Transverse colon (tissue), 4 donors: ENCODE results near the gene FAM131C. TPM values are rescaled to one million over a fixed set of nuclear protein-coding genes. Genes with fewer than 3 reads are reported as not detected.

Source experiments
- DNase-seq: peaks from one replicate; pipeline ENCODE4 v3.0.0-alpha.2; 2019
- H3K27ac ChIP-seq, 4 donors: fragments of 200-600 bp; sonication (generic); 2 replicates each; pipeline ENCODE4 v1.5.1; 2016 to 2018; ENCODE audit warnings: inconsistent platforms in 4 of 4
- H3K27me3 ChIP-seq: fragments of 200-600 bp; sonication (generic); 2 replicates; pipeline ENCODE4 v1.5.1; 2017; ENCODE audit warnings: inconsistent platforms
- H3K36me3 ChIP-seq, 4 donors: fragments of 200-600 bp; sonication (generic); 2 replicates each; pipeline ENCODE4 v1.5.1; 2017 to 2019; ENCODE audit warnings: inconsistent platforms in 4 of 4
- H3K4me1 ChIP-seq, 4 donors: fragments of 200-600 bp; sonication (generic); 2 replicates each; pipeline ENCODE4 v1.5.1; 2017 to 2020; ENCODE audit warnings: inconsistent platforms in 4 of 4
- H3K4me3 ChIP-seq, 4 donors: fragments of 200-600 bp; sonication (generic); 1 replicate in 1 of 4; 2 replicates in 3 of 4; pipeline versions ENCODE4 v1.5.1 to v1.6.1; 2017 to 2019; ENCODE audit warnings: inconsistent platforms in 4 of 4
- H3K9me3 ChIP-seq, 2 donors: fragments of 200-600 bp; sonication (generic); 2 replicates each; pipeline ENCODE4 v1.5.1; 2017 to 2019; ENCODE audit warnings: inconsistent platforms in 2 of 2
- EP300 ChIP-seq: sonication (generic); formaldehyde crosslinking; IDR thresholded peaks from one replicate; pipeline ENCODE4 v1.6.1; 2017; ENCODE audit warnings: antibody characterized with exemption, low read depth
- POLR2A ChIP-seq: fragments of 450-650 bp; IDR thresholded peaks from one replicate; pipeline ENCODE4 v1.6.1; 2016; ENCODE audit warnings: antibody characterized with exemption, mild to moderate bottlenecking, moderate library complexity
- POLR2AphosphoS5 ChIP-seq, 3 donors: sonication (generic); formaldehyde crosslinking; IDR thresholded peaks; one replicate each; pipeline ENCODE4 v1.6.1; 2016; ENCODE audit warnings: antibody characterized with exemption in 3 of 3
- WGBS, 2 donors: methylation state at CpG; one replicate each; pipeline ENCODE4 v1.1.5; 2018; ENCODE audit warnings: low coverage in 1 of 2; 5-methylcytosine and 5-hydroxymethylcytosine counted together
- in situ Hi-C, 4 donors: fragments of 200-750 bp; cut with MboI; loops; one replicate each; pipeline versions ENCODE4 v1.15.0 to v1.15.1; 2017; ENCODE audit warnings: low sequenced_read_pairs in 3 of 4, low pct_ligation_motif_present in 1 of 4, low pct_unique_long_range_greater_than_20kb in 1 of 4
- intact Hi-C: fragments of 100-400 bp; cut with DNase I; formaldehyde crosslinking; loops from one replicate; pipeline ENCODE4 v1.15.1; 2023; ENCODE audit warnings: low total_unique reads
- total RNA-seq, 4 donors: library from RNA; depleted of rRNA; stranded (reverse); fragments of >200 nt; gene quantifications; one replicate each; pipeline ENCODE4 v1.1.0, GENCODE V29; 2016
- TF ChIP-seq, protein P1 (sequence below), 5 experiments: fragments of 200-600 bp in 3 of 5; fragments of 450-650 bp in 2 of 5; sonication (generic) in 3 of 5; IDR thresholded peaks; 1 replicate in 2 of 5; 2 replicates in 3 of 5; pipeline ENCODE4 v1.5.1; 2016 to 2017; ENCODE audit warnings: antibody characterized with exemption in 5 of 5, inconsistent platforms in 3 of 5, mild to moderate bottlenecking in 2 of 5, moderate library complexity in 1 of 5

Gene FAM131C
- total RNA-seq, 4 donors from 2014 or later, result 1.2 TPM; not detected in 3

DNA sequence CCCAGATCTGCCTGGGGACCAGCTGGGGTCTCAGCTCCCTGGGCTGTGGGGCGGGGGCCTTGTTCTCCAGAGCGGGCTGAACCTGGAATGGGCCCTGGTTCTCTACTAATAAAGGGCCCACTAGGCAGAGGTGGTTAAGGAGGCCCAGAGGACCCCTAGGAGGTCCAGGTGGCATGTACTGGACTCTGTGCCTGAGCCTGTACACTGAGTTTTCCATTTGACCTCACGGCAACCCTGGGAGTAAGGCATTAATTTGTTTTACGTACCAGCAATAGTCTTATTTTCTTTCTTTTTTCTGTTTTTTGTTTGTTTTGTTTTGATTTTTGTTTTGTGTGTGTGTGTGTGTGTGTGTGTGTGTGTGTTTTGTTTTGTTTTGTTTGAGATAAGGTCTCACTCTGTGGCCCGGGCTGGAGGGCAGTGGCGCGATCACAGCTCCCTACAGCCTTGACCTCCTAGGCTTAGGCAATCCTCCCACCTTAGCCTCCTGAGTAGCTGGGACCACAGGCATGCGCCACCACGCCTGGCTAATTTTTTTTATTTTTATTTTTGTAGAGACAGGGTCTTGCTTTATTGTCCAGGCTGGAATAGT lies 19.6 kb upstream of the FAM131C start:
- Histone ChIP-seq H3K36me3 (no peaks in the 10 kb centered on the region), H3K4me3 (no peak overlapping the region), H3K9me3 (no peaks in the 10 kb centered on the region), H3K27me3 (peaks cover 5% of the 10 kb centered on the region), H3K27ac (no peak overlapping the region), H3K4me1 (no peaks in the 10 kb centered on the region)
- no peak for DNase-seq
- WGBS, 2 donors, result 88 to 93% methylated on average over 3 to 9 of the region's 9 CpGs
- intact Hi-C loops, result no loop called here
- in situ Hi-C loops, result loop anchor here in 1 of 4 donors (25.0 kb wide), 1 partner anchor 269 kb away; the partner anchor contains the start of genes FBXO42 and SZRD1
- TF ChIP-seq EP300, result no peak
- TF ChIP-seq, protein P1, sequence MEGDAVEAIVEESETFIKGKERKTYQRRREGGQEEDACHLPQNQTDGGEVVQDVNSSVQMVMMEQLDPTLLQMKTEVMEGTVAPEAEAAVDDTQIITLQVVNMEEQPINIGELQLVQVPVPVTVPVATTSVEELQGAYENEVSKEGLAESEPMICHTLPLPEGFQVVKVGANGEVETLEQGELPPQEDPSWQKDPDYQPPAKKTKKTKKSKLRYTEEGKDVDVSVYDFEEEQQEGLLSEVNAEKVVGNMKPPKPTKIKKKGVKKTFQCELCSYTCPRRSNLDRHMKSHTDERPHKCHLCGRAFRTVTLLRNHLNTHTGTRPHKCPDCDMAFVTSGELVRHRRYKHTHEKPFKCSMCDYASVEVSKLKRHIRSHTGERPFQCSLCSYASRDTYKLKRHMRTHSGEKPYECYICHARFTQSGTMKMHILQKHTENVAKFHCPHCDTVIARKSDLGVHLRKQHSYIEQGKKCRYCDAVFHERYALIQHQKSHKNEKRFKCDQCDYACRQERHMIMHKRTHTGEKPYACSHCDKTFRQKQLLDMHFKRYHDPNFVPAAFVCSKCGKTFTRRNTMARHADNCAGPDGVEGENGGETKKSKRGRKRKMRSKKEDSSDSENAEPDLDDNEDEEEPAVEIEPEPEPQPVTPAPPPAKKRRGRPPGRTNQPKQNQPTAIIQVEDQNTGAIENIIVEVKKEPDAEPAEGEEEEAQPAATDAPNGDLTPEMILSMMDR (IDR thresholded peaks at IDR 0.05), result no peak
- no peak for TF ChIP-seq POLR2AphosphoS5 (IDR thresholded peaks at IDR 0.05)
- no peak for TF ChIP-seq POLR2A

DNA sequence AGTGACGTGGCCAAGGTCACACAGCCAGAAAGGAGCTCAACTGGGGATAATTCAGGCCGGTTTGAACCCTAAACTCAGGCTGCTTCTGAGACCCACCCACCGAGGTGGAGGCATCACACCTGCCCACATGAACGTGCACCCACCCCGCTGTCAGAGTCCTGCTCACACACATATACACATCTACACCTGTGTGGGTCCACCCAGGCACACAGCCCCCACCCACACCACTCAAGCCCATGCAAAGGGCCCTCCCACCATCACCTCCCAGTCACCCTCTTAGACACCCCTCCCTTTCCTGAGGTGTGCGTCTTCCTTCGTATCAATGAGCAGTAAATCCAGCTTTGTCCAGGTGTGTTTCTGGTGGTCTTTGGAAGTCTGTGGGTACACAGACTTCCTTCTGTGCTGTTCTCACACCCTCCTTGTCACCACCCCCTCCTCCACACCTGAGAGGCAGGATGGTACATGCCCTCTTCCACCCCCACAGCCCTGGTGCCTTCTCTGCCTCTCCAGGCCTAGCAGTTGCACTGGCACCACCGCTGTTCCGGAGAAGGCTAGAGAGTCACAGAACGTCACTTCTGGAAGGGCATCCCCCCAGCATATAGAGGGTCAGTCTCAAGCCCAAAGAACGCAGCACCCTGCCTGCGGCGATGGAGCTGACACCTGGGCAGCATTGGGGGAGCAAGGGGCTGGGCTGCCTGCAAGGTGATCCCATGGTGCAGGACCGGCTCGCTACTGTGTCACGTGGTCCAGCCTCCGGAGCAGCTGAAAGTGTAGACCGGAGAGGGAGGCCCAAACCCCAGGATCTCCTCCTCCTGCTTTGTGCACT lies 18.9 kb upstream of the FAM131C start:
- in situ Hi-C loops, result loop anchor here in 1 of 4 donors (25.0 kb wide), 1 partner anchor 270 kb away; the partner anchor contains the start of genes FBXO42 and SZRD1

DNA sequence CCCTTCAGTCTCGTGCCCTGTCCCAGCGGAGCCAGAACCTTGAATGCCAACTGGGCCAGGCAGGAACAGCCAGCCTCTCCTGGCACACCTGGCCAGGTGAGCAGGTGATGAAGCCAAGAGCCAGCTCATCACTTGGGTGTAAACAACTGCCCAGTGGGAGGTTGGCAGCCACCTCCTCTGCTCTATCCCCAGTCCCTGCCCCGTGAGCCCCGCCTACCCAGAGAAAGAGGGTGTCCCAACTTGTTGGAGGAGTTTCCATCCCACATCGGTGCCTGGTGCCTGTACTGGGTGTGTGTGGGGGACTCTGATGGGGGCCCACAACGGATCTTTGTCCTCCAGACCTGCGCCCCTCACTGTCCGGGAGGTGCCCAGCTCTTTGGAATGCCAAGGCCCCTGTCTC lies 17.8 kb upstream of the FAM131C start:
- H3K36me3 ChIP-seq, result no peaks in the 10 kb centered on the region
- no peak overlapping the region for H3K4me3 ChIP-seq
- H3K9me3 ChIP-seq, result no peaks in the 10 kb centered on the region
- no peak for DNase-seq
- H3K27me3 ChIP-seq, result peaks cover 5% of the 10 kb centered on the region
- H3K4me1 ChIP-seq, result no peaks in the 10 kb centered on the region
- H3K27ac ChIP-seq, result no peak overlapping the region
- 53% methylated on average over 8 of the region's 8 CpGs; no CpG with 5 or more reads in 1 of the 2 donors for WGBS, 2 donors
- intact Hi-C loops (no loop called here), in situ Hi-C loops (loop anchor here in 1 of 4 donors (25.0 kb wide), 1 partner anchor 271 kb away; the partner anchor contains the start of genes FBXO42 and SZRD1)
- no peak for TF ChIP-seq POLR2AphosphoS5 (IDR thresholded peaks at IDR 0.05)
- no peak for TF ChIP-seq EP300
- TF ChIP-seq, protein P1 (IDR thresholded peaks at IDR 0.05), result no peak
- no peak for TF ChIP-seq POLR2A

More for the DNA sequence above, 18.9 kb upstream of the FAM131C start:
- WGBS, 2 donors, result 81 to 94% methylated on average over 3 to 16 of the region's 18 CpGs
- TF ChIP-seq POLR2A (no peak), POLR2AphosphoS5 (IDR thresholded peaks at IDR 0.05) (no peak), EP300 (no peak)
- TF ChIP-seq, protein P1 (IDR thresholded peaks at IDR 0.05), result no peak
- H3K36me3 ChIP-seq, result no peaks in the 10 kb centered on the region
- no peak for DNase-seq
- H3K27me3 ChIP-seq, result peaks cover 5% of the 10 kb centered on the region
- no peaks in the 10 kb centered on the region for H3K4me1 ChIP-seq
- H3K27ac ChIP-seq, result no peak overlapping the region
- no peak overlapping the region for H3K4me3 ChIP-seq
- intact Hi-C loops, result no loop called here
- no peaks in the 10 kb centered on the region for H3K9me3 ChIP-seq
